NCI-H446 treated with DMSO at 0.1 percent for 48 hours (cell line): ENCODE results near the gene SESN2.

Experiments used
- DNase-seq: peaks from one replicate; lab custom pipeline; 2025; lab: John Stamatoyannopoulos, UW

Gene SESN2

DNA sequence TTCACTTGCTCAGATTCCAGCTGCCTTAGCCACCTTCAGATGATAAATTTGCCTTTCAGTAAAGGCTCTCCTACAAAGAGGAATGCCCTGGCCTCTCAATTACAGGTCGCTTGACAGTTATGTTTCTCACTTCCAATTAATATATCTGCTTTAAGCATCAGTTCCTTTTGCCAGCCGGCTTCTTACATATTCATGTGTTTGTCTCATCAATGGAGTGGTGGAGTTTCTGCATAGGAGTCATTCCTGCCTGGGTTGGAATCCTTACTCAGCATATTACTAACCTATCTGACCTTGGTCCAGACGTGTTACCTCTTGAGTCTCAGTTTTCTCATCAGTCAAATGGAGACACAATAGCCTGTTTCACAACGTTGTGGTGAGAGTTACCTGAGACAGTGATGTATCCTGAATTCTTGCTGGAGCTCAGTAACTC, 9.4 kb upstream of the SESN2 start:
- no peak for DNase-seq

- no peak for DNase-seq
Observed at GRCh38 chr1:28256197-28256827, 3.0 kb upstream of the SESN2 start.

DNA sequence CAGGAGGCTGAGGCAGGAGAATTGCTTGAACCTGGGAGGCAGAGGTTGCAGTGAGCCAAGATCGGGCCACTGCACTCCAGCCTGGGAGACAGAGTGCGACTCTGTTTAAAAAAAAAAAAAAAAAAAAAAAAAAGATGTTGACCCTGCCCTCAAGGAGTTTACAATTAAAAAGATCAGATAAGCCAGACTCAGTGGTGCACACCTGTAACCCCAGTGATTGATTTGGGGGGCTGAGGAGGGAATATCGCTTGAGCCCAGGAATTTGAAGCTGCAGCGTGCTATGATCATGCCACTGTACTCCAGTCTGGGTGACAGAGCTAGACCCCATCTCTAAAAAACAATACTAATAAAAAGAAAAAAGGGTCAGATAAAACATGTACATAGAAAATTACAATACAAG, 1.6 kb upstream of the SESN2 start:
- DNase-seq = no peak

- no peak for DNase-seq
Observed at GRCh38 chr1:28258628-28259251, 578 bp upstream of the SESN2 start.

- no peak for DNase-seq
Observed at GRCh38 chr1:28259934-28260802, 850 bp downstream of the SESN2 start.

- DNase-seq = no peak
Observed at GRCh38 chr1:28260803-28261174, 1.5 kb downstream of the SESN2 start.

DNA sequence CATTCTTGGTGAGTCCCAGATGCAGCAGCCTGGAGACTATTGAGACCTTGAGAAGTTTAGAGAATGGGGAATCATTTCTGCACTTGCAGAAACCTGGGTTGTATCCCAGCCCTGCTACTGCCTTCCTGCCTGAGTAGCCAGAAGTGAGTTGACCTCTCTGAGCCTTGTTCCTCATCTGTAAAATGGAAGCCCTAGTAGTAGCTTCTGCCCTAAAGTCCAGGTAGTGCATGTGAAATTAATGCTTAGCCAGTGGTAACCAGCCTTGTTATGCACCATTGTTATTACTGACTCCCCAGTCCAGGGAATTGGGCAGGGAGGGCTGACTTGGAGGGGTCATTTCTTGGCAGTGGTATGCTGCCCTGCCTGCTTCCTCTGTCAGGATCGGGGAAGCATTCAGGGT, 5.6 kb downstream of the SESN2 start:
- no peak for DNase-seq

GRCh38 chr1:28265577-28265976, 6.3 kb downstream of the SESN2 start:
- DNase-seq = no peak

DNA sequence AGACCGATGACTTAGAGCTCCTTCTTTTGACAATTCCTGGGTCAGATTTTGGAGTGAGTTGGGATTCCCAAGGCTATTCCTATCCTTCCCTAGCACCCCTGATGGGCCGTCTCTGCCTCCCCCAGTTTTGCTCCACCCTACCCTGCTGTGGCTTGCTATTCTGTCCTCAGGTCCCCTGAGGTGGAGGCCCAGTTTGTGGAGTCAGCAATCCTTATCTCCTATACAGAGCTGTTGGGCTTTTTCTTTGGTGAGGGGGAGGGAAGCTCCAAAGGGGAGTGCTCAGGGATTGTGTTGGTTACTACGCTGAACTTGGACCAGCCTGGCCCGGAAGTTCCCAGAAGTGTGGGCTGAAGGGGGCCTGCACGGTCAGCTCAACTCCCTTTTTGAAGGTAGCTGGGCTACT, 7.6 kb downstream of the SESN2 start:
- DNase-seq = no peak

DNA sequence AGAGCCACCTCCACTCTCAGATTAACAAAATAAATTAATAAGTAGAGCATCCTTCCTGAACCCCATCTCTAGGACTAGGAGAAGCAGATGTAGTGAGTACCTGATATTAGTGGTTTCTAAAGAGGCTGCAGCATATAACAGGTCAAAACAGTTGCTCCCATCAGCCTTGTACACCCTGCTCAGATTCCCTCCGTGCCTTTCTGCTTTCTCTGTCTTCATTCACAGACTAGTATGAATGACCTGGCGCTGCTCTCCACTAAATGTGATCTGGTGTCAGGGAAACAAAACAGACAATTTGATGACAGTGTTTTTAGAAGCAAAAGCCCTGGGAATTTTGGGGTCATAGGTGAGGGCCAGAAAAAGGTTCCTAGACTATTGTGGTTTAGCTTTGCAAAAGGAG, 8.3 kb downstream of the SESN2 start:
- no peak for DNase-seq

DNA sequence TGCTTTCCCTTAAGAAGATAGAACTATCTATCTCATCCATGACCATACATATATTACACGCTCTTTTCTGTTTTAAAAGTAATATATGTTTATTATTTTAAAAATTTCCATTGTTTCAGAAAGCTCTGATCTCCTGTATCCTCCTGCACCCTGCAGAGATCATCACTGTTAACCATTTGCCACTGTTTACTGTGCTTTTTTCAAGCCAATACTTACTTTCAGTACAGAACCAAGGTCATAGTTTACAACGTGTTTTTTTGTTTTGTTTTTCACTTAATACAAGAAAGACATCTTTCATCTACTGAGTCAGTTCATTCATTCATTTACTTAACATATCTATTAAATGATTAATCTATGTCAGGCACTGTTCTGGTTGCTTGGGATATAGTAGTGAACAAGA, 10.2 kb downstream of the SESN2 start:
- no peak for DNase-seq

DNA sequence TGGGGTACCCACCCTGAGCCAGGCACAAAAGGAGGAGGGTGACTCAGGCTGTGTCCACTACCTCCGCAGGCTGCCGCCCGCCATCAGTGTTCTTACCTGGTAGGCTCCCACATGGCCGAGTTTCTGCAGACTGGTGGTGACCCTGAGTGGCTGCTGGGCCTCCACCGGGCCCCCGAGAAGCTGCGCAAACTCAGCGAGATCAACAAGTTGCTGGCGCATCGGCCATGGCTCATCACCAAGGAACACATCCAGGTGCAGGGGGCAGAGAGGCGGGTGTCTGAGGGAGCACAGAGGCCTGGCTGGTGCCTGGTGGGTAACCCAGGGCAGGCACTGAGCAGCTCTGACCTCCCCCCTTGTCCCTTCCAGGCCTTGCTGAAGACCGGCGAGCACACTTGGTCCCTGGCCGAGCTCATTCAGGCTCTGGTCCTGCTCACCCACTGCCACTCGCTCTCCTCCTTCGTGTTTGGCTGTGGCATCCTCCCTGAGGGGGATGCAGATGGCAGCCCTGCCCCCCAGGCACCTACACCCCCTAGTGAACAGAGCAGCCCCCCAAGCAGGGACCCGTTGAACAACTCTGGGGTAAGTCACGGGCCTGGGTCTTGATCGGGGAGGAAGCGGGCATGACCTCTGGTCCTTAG, 13.0 kb downstream of the SESN2 start:
- no peak for DNase-seq

GRCh38 chr1:28273216-28273860, 14.0 kb downstream of the SESN2 start:
- DNase-seq = no peak

GRCh38 chr1:28278763-28279162, 19.4 kb downstream of the SESN2 start:
- no peak for DNase-seq

- no peak for DNase-seq
Observed at GRCh38 chr1:28279721-28280120, 20.4 kb downstream of the SESN2 start.

DNA sequence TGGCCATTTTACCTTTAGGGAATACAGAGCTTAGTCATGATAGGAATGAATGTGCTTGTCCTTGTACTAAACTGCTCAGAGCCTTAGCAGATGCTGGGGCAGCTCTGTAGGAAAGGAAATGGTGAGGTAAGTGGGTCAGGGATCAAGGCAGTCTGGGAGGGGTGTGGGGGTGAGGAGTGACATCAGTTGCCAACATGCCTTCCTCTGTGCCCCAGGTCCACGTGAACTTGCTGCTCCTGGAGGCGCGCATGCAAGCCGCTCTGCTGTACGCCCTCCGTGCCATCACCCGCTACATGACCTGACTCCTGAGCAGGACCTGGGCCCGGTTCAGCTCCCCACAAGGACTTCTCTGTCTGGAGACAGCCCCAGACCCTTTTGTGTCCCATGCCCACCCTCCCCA, 21.2 kb downstream of the SESN2 start:
- no peak for DNase-seq

DNA sequence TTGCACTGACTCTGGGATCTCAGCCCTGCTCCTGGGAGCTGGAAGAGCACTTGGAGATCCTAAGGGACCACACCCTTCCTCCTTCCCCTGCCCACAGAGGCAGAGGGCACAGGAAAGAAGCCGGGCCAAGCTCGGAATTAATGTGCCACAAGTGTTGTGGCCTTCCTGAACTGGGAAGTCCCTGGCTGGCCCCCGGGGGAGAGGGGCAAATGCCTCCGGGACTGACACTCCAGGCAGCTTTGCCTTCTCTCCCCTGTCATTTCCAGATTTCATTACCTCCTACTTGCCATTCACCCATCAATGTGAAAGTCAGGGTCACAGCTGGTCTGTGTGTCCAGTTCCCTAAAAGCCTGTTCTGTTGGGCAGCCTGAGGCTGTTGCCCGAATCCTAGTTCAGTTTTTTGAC, 21.7 kb downstream of the SESN2 start:
- DNase-seq = no peak

DNA sequence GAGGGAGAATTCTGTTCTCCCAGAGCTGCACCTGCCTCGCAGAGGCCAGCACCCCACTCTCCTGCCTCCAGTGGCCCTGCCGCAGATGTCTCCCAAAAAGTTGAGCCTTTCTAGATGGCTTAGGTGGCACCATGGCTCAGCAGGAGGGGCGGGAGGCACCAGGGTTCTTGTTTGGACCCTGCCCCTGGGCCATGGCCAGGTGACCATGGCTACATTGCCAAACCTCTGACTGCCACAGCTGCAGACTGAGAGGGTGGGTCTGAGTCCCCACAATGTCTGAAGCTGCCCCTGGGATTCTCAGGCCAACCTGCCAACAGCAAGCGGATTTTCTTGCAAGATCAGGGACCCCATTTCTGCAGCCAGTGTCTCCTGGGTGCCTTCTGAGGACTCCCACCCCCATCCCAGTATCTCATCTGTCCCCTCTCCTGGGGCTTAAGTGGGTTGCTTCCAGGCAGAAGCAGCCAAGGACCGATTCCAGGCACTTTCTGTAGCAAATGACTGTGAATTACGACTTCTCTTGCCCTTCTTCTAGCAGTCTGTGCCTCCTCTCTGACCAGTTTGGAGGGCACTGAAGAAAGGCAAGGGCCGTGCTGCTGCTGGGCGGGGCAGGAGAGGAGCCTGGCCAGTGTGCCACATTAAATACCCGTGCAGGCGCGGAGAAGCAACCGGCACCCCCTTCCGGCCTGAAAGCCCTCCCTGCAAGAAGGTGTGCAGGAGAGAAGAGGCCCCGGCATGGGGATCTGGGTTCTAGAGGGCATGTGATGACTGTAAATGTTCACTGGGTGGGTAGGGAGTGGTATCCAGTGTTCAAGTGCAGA, 22.5 kb downstream of the SESN2 start:
- no peak for DNase-seq

DNA sequence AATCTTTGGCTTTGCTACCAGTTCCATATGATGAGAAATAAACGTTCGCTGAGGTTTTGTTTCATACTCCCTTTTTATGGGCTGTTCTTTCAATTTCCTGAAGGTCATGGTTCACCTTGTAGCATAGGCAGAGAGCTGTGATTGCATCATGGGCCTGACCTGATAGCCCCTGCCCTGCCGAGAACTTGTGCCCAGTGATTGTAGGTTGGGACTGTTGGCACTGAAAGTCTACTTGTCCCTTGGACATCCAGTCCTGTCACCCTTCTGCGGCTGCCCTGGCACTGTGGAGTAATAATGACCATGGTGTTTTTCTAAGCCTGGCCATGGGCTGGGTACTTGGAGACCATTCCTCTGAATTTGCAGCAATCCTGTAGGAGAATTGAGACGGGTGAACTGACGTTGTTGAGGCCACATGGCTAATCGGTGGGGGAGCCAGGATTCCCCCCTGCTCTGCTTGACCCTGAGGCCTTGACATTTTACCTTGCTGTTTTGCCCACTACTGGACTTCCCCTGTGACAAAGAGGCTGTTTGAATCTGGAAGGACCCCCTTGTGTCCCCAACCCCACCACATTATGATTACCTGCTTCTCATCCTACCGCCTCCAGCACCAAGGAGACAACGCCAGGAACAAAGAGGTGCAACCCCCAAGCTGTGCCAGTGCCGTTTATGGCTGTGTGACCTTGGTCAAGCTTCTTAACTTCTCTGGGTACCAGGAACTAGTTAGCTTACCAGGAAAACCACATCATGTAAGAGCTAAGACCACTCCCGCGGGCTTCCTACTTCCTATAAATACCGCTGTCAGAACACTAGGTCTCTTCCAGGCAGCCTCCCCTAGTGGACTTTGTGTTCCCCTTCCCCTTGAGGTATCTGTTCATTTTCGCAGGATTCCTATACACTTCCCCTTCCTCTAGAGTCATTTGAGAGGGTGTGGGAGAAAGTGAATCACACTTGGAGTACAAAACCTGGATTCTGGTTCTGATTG, 23.4 kb downstream of the SESN2 start:
- DNase-seq = no peak

DNA sequence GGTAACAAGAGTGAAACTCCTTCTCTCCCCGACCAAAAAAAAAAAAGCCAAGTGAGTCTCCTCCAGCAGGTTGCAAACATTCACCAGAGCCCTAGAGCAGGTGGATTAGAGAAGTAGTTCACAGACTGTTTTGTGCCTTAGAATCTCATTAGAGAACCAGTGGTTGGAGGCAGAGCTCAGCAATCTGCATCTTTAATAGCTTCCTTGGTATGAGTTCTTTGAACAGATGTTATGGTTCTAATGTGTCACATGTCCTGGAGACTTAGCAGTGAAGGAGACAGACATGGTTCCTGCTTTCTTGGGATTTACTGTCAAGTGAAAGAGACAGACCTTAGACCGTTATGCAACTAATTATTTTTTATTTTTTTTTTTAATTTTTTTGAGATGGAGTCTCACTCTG, 26.8 kb downstream of the SESN2 start:
- DNase-seq = no peak
